ENCODE measurements around the gene ATP2B2. TPM values are rescaled to one million over a fixed set of nuclear protein-coding genes. Genes with fewer than 3 reads are reported as not detected.
"Not testable (repeated sequence)": the region's sequence is repeated elsewhere in the genome, so short reads cannot be mapped to it uniquely, and the experiment has no call there.

ATP2B2 gene
- polyA plus RNA-seq, 4 donors = 0.39 to 0.55 TPM; not detected in 2

GRCh38 chr3:10549617-10550230, 44.3 kb upstream of the ATP2B2 start:
- Histone ChIP-seq H3K27ac (ENCODE audit: low read depth in 1 of 3, low read length in 2 of 3) (no peak overlapping the region), H3K27me3 (ENCODE audit: control insufficient read depth in 3 of 3, insufficient read depth in 3 of 3, low read length in 3 of 3) (peaks cover 0 to 7% (median 0%) of the 10 kb centered on the region in 3 donors), H3K4me1 (ENCODE audit: control insufficient read depth in 3 of 3, insufficient read depth in 2 of 3, low read depth in 1 of 3, low read length in 2 of 3) (no peaks in the 10 kb centered on the region), H3K9me3 (ENCODE audit: control insufficient read depth in 2 of 2, insufficient read depth in 1 of 2, low read depth in 1 of 2, low read length in 1 of 2) (no peaks in the 10 kb centered on the region), H3K36me3 (ENCODE audit: control insufficient read depth in 3 of 3, insufficient read depth in 2 of 3, low read depth in 1 of 3, low read length in 3 of 3) (no peaks in the 10 kb centered on the region), H3K4me3 (ENCODE audit: low read depth in 1 of 3, low read length in 3 of 3) (no peak overlapping the region)
- FAIRE-seq (no peak), DNase-seq (no peak)
- 73 to 82% (median 79%) methylated on average over 2 of the region's 2 CpGs for WGBS, 3 donors

- FAIRE-seq = no peak
- peaks cover 0 to 7% (median 0%) of the 10 kb centered on the region in 3 donors for H3K27me3 ChIP-seq (ENCODE audit: control insufficient read depth in 3 of 3, insufficient read depth in 3 of 3, low read length in 3 of 3)
- no peak overlapping the region for H3K4me3 ChIP-seq (ENCODE audit: low read depth in 1 of 3, low read length in 3 of 3)
- no peaks in the 10 kb centered on the region for H3K9me3 ChIP-seq (ENCODE audit: control insufficient read depth in 2 of 2, insufficient read depth in 1 of 2, low read depth in 1 of 2, low read length in 1 of 2)
- H3K36me3 ChIP-seq (ENCODE audit: control insufficient read depth in 3 of 3, insufficient read depth in 2 of 3, low read depth in 1 of 3, low read length in 3 of 3) = no peaks in the 10 kb centered on the region
- no peak for DNase-seq
- H3K4me1 ChIP-seq (ENCODE audit: control insufficient read depth in 3 of 3, insufficient read depth in 2 of 3, low read depth in 1 of 3, low read length in 2 of 3) = no peaks in the 10 kb centered on the region
- H3K27ac ChIP-seq (ENCODE audit: low read depth in 1 of 3, low read length in 2 of 3) = no peak overlapping the region
Measured at GRCh38 chr3:10548992-10549391, 43.6 kb upstream of the ATP2B2 start.

GRCh38 chr3:10547841-10548783, 42.7 kb upstream of the ATP2B2 start:
- no peaks in the 10 kb centered on the region for H3K4me1 ChIP-seq (ENCODE audit: control insufficient read depth in 3 of 3, insufficient read depth in 2 of 3, low read depth in 1 of 3, low read length in 2 of 3)
- no peaks in the 10 kb centered on the region for H3K9me3 ChIP-seq (ENCODE audit: control insufficient read depth in 2 of 2, insufficient read depth in 1 of 2, low read depth in 1 of 2, low read length in 1 of 2)
- H3K27ac ChIP-seq (ENCODE audit: low read depth in 1 of 3, low read length in 2 of 3) = no peak overlapping the region
- H3K36me3 ChIP-seq (ENCODE audit: control insufficient read depth in 3 of 3, insufficient read depth in 2 of 3, low read depth in 1 of 3, low read length in 3 of 3) = no peaks in the 10 kb centered on the region
- no peak for FAIRE-seq
- no peak for DNase-seq
- WGBS, 3 donors = 51 to 65% (median 57%) methylated on average over 6 of the region's 6 CpGs
- H3K27me3 ChIP-seq (ENCODE audit: control insufficient read depth in 3 of 3, insufficient read depth in 3 of 3, low read length in 3 of 3) = peaks cover 0 to 7% (median 0%) of the 10 kb centered on the region in 3 donors
- no peak overlapping the region for H3K4me3 ChIP-seq (ENCODE audit: low read depth in 1 of 3, low read length in 3 of 3)

- 86 to 93% (median 91%) methylated on average over 7 of the region's 7 CpGs for WGBS, 3 donors
- no peaks in the 10 kb centered on the region for H3K36me3 ChIP-seq (ENCODE audit: control insufficient read depth in 3 of 3, insufficient read depth in 2 of 3, low read depth in 1 of 3, low read length in 3 of 3)
- no peak overlapping the region for H3K27ac ChIP-seq (ENCODE audit: low read depth in 1 of 3, low read length in 2 of 3)
- peaks cover 0 to 7% (median 0%) of the 10 kb centered on the region in 3 donors for H3K27me3 ChIP-seq (ENCODE audit: control insufficient read depth in 3 of 3, insufficient read depth in 3 of 3, low read length in 3 of 3)
- H3K4me1 ChIP-seq (ENCODE audit: control insufficient read depth in 3 of 3, insufficient read depth in 2 of 3, low read depth in 1 of 3, low read length in 2 of 3) = no peaks in the 10 kb centered on the region
- no peak for DNase-seq
- peaks cover 0 to 3% of the 10 kb centered on the region in 2 donors for H3K9me3 ChIP-seq (ENCODE audit: control insufficient read depth in 2 of 2, insufficient read depth in 1 of 2, low read depth in 1 of 2, low read length in 1 of 2)
- FAIRE-seq = no peak
- no peak overlapping the region for H3K4me3 ChIP-seq (ENCODE audit: low read depth in 1 of 3, low read length in 3 of 3)
Measured at GRCh38 chr3:10547413-10547812, 42.0 kb upstream of the ATP2B2 start.

GRCh38 chr3:10546820-10547263, 41.5 kb upstream of the ATP2B2 start:
- Histone ChIP-seq H3K27me3 (ENCODE audit: control insufficient read depth in 3 of 3, insufficient read depth in 3 of 3, low read length in 3 of 3) (peaks cover 0 to 7% (median 0%) of the 10 kb centered on the region in 3 donors), H3K4me3 (ENCODE audit: low read depth in 1 of 3, low read length in 3 of 3) (no peak overlapping the region), H3K9me3 (ENCODE audit: control insufficient read depth in 2 of 2, insufficient read depth in 1 of 2, low read depth in 1 of 2, low read length in 1 of 2) (peaks cover 0 to 3% of the 10 kb centered on the region in 2 donors), H3K36me3 (ENCODE audit: control insufficient read depth in 3 of 3, insufficient read depth in 2 of 3, low read depth in 1 of 3, low read length in 3 of 3) (no peaks in the 10 kb centered on the region), H3K4me1 (ENCODE audit: control insufficient read depth in 3 of 3, insufficient read depth in 2 of 3, low read depth in 1 of 3, low read length in 2 of 3) (no peaks in the 10 kb centered on the region), H3K27ac (ENCODE audit: low read depth in 1 of 3, low read length in 2 of 3) (no peak overlapping the region)
- WGBS, 3 donors = 82 to 85% (median 82%) methylated on average over 14 of the region's 14 CpGs
- DNase-seq (no peak), FAIRE-seq (no peak)

GRCh38 chr3:10546181-10546624, 40.8 kb upstream of the ATP2B2 start:
- FAIRE-seq (no peak), DNase-seq (no peak)
- H3K27ac ChIP-seq (ENCODE audit: low read depth in 1 of 3, low read length in 2 of 3) = no peak overlapping the region
- WGBS, 3 donors = 59 to 66% (median 60%) methylated on average over 5 of the region's 5 CpGs
- H3K4me1 ChIP-seq (ENCODE audit: control insufficient read depth in 3 of 3, insufficient read depth in 2 of 3, low read depth in 1 of 3, low read length in 2 of 3) = no peaks in the 10 kb centered on the region
- peaks cover 0 to 3% of the 10 kb centered on the region in 2 donors for H3K9me3 ChIP-seq (ENCODE audit: control insufficient read depth in 2 of 2, insufficient read depth in 1 of 2, low read depth in 1 of 2, low read length in 1 of 2)
- H3K27me3 ChIP-seq (ENCODE audit: control insufficient read depth in 3 of 3, insufficient read depth in 3 of 3, low read length in 3 of 3) = peaks cover 0 to 4% (median 0%) of the 10 kb centered on the region in 3 donors
- H3K4me3 ChIP-seq (ENCODE audit: low read depth in 1 of 3, low read length in 3 of 3) = no peak overlapping the region
- H3K36me3 ChIP-seq (ENCODE audit: control insufficient read depth in 3 of 3, insufficient read depth in 2 of 3, low read depth in 1 of 3, low read length in 3 of 3) = no peaks in the 10 kb centered on the region

- Histone ChIP-seq H3K9me3 (ENCODE audit: control insufficient read depth in 2 of 2, insufficient read depth in 1 of 2, low read depth in 1 of 2, low read length in 1 of 2) (peaks cover 0 to 3% of the 10 kb centered on the region in 2 donors), H3K36me3 (ENCODE audit: control insufficient read depth in 3 of 3, insufficient read depth in 2 of 3, low read depth in 1 of 3, low read length in 3 of 3) (no peaks in the 10 kb centered on the region), H3K4me3 (ENCODE audit: low read depth in 1 of 3, low read length in 3 of 3) (no peak overlapping the region), H3K27ac (ENCODE audit: low read depth in 1 of 3, low read length in 2 of 3) (no peak overlapping the region), H3K27me3 (ENCODE audit: control insufficient read depth in 3 of 3, insufficient read depth in 3 of 3, low read length in 3 of 3) (no peaks in the 10 kb centered on the region), H3K4me1 (ENCODE audit: control insufficient read depth in 3 of 3, insufficient read depth in 2 of 3, low read depth in 1 of 3, low read length in 2 of 3) (no peaks in the 10 kb centered on the region)
- WGBS, 3 donors = 65 to 71% (median 69%) methylated on average over 2 of the region's 2 CpGs
- FAIRE-seq (no peak), DNase-seq (no peak)
Measured at GRCh38 chr3:10542518-10542917, 37.1 kb upstream of the ATP2B2 start.

- H3K36me3 ChIP-seq (ENCODE audit: control insufficient read depth in 3 of 3, insufficient read depth in 2 of 3, low read depth in 1 of 3, low read length in 3 of 3); H3K4me3 ChIP-seq (ENCODE audit: low read depth in 1 of 3, low read length in 3 of 3); FAIRE-seq; H3K27me3 ChIP-seq (ENCODE audit: control insufficient read depth in 3 of 3, insufficient read depth in 3 of 3, low read length in 3 of 3); H3K4me1 ChIP-seq (ENCODE audit: control insufficient read depth in 3 of 3, insufficient read depth in 2 of 3, low read depth in 1 of 3, low read length in 2 of 3); H3K27ac ChIP-seq (ENCODE audit: low read depth in 1 of 3, low read length in 2 of 3); H3K9me3 ChIP-seq (ENCODE audit: control insufficient read depth in 2 of 2, insufficient read depth in 1 of 2, low read depth in 1 of 2, low read length in 1 of 2); DNase-seq: not testable (repeated sequence)
- 77 to 80% (median 77%) methylated on average over 6 of the region's 6 CpGs for WGBS, 3 donors
Measured at GRCh38 chr3:10540347-10540746, 35.0 kb upstream of the ATP2B2 start.

All from small intestine (tissue), 7 donors.